Progenitor cell of endocrine pancreas (in vitro differentiated cells): ENCODE data around the gene ZFAND3. TPM values are rescaled to one million over a fixed set of nuclear protein-coding genes. Genes with fewer than 3 reads are reported as not detected.
"Not testable (repeated sequence)": the region's sequence is repeated elsewhere in the genome, so short reads cannot be mapped to it uniquely, and the experiment has no call there.

Source experiments
- DNase-seq: peaks from one replicate; pipeline ENCODE4 v3.0.0; 2021; ENCODE audit warnings: low spot score; ENCODE audit not compliant: unreplicated experiment
- H3K27ac Mint-ChIP-seq: 2 replicates; pipeline ENCODE4 v1.8.0; 2021; ENCODE audit warnings: mild to moderate bottlenecking, moderate library complexity, mixed read lengths
- H3K27me3 Mint-ChIP-seq: 2 replicates; pipeline ENCODE4 v1.8.0; 2021; ENCODE audit warnings: mixed read lengths
- H3K36me3 Mint-ChIP-seq: 2 replicates; pipeline ENCODE4 v1.8.0; 2022; ENCODE audit warnings: mixed read lengths; ENCODE audit not compliant: insufficient read depth
- H3K4me1 Mint-ChIP-seq: 2 replicates; pipeline ENCODE4 v1.8.0; 2021; ENCODE audit warnings: low read depth, mixed read lengths
- H3K4me3 Mint-ChIP-seq: 2 replicates; pipeline ENCODE4 v1.8.0; 2021; ENCODE audit warnings: low read depth, mild to moderate bottlenecking, moderate library complexity, mixed read lengths
- H3K9me3 Mint-ChIP-seq: 2 replicates; pipeline ENCODE4 v1.8.0; 2021; ENCODE audit warnings: low read depth, mixed read lengths
- CTCF ChIP-seq: fragments of 200-600 bp; sonication (generic); IDR thresholded peaks from one replicate; pipeline ENCODE4 v1.5.0; 2021; ENCODE audit warnings: antibody characterized with exemption, mild to moderate bottlenecking; ENCODE audit not compliant: unreplicated experiment
- total RNA-seq: library from RNA; stranded (reverse); gene quantifications from 2 replicates; pipeline ENCODE4 v1.2.1, GENCODE V29; 2021

ZFAND3 gene
- total RNA-seq, 1 donor from 2014 or later: 102 TPM

- Mint-ChIP-seq H3K27me3 (no peaks in the 10 kb centered on the region), H3K9me3 (no peaks in the 10 kb centered on the region), H3K27ac (no peak overlapping the region), H3K4me3 (no peak overlapping the region), H3K36me3 (peaks cover 11% of the 10 kb centered on the region), H3K4me1 (peaks cover 7% of the 10 kb centered on the region)
- no peak for TF ChIP-seq CTCF
- no peak for DNase-seq
Observed at GRCh38 chr6:37891072-37891471, 71.5 kb downstream of the ZFAND3 start.

- no peak overlapping the region for H3K27ac Mint-ChIP-seq
- TF ChIP-seq CTCF: no peak
- H3K36me3 Mint-ChIP-seq: peaks cover 14% of the 10 kb centered on the region
Observed at GRCh38 chr6:37893257-37893656, 73.7 kb downstream of the ZFAND3 start.

GRCh38 chr6:37893734-37894133, 74.2 kb downstream of the ZFAND3 start:
- not testable (repeated sequence) for DNase-seq, H3K9me3 Mint-ChIP-seq, H3K27me3 Mint-ChIP-seq, H3K4me1 Mint-ChIP-seq, H3K4me3 Mint-ChIP-seq, H3K27ac Mint-ChIP-seq
- H3K36me3 Mint-ChIP-seq: peaks cover 14% of the 10 kb centered on the region

More at GRCh38 chr6:37893257-37893656, 73.7 kb downstream of the ZFAND3 start:
- H3K9me3 Mint-ChIP-seq: no peaks in the 10 kb centered on the region
- DNase-seq: no peak
- no peak overlapping the region for H3K4me3 Mint-ChIP-seq
- H3K27me3 Mint-ChIP-seq: no peaks in the 10 kb centered on the region
- H3K4me1 Mint-ChIP-seq: peaks cover 7% of the 10 kb centered on the region

- Mint-ChIP-seq H3K36me3 (peaks cover 14% of the 10 kb centered on the region), H3K4me1 (peaks cover 5% of the 10 kb centered on the region), H3K27ac (no peak overlapping the region), H3K27me3 (no peaks in the 10 kb centered on the region), H3K4me3 (no peak overlapping the region), H3K9me3 (no peaks in the 10 kb centered on the region)
- DNase-seq: no peak
- TF ChIP-seq CTCF: no peak
Observed at GRCh38 chr6:37894585-37894984, 75.1 kb downstream of the ZFAND3 start.

- Mint-ChIP-seq H3K27me3 (no peaks in the 10 kb centered on the region), H3K27ac (no peak overlapping the region), H3K4me3 (no peak overlapping the region)
Observed at GRCh38 chr6:37897321-37897720, 77.8 kb downstream of the ZFAND3 start.

More at GRCh38 chr6:37897321-37897720, 77.8 kb downstream of the ZFAND3 start:
- H3K9me3 Mint-ChIP-seq: no peaks in the 10 kb centered on the region
- DNase-seq: no peak
- H3K36me3 Mint-ChIP-seq: peaks cover 14% of the 10 kb centered on the region
- no peak for TF ChIP-seq CTCF
- H3K4me1 Mint-ChIP-seq: peaks cover 6% of the 10 kb centered on the region
